Coronary artery (tissue), 2 donors: ENCODE measurements around the gene BPI.

ENCODE experiments used
- DNase-seq: peaks from one replicate; pipeline ENCODE4 v3.0.0-alpha.2; 2017; ENCODE audit warnings: low spot score
- H3K27ac ChIP-seq, 2 donors: fragments of 200-600 bp; sonication (generic); one replicate each; pipeline ENCODE4 v1.5.1; 2016 to 2019
- H3K4me3 ChIP-seq: fragments of 200-600 bp; sonication (generic); 2 replicates; pipeline ENCODE4 v1.5.1; 2016; ENCODE audit warnings: mild to moderate bottlenecking, moderate library complexity
- CTCF ChIP-seq: fragments of 200-600 bp; sonication (generic); IDR thresholded peaks from one replicate; pipeline ENCODE4 v1.5.1; 2019; ENCODE audit warnings: antibody characterized with exemption

The BPI gene

GRCh38 chr20:38346741-38347140, 42.8 kb downstream of the BPI start:
- no peak for DNase-seq
- peak overlapping the region in 1 of 2 donors; percentile 19 for H3K27ac ChIP-seq
- no peak for TF ChIP-seq CTCF
- no peak overlapping the region for H3K4me3 ChIP-seq

GRCh38 chr20:38349856-38350255, 45.9 kb downstream of the BPI start:
- TF ChIP-seq CTCF, result no peak
- no peak overlapping the region for H3K4me3 ChIP-seq
- no peak for DNase-seq
- H3K27ac ChIP-seq, result no peak overlapping the region

- H3K4me3 ChIP-seq, result no peak overlapping the region
- DNase-seq, result no peak
- peak overlapping the region in 1 of 2 donors; percentile 55 for H3K27ac ChIP-seq
- no peak for TF ChIP-seq CTCF
These were observed 47.2 kb downstream of the BPI start for GRCh38 chr20:38350879-38351775.

GRCh38 chr20:38353316-38353715, 49.4 kb downstream of the BPI start:
- no peak for DNase-seq
- H3K4me3 ChIP-seq, result no peak overlapping the region
- H3K27ac ChIP-seq, result no peak overlapping the region
- no peak for TF ChIP-seq CTCF

- Histone ChIP-seq H3K27ac (no peak overlapping the region), H3K4me3 (no peak overlapping the region)
- DNase-seq, result no peak
- TF ChIP-seq CTCF, result no peak
These were observed 50.3 kb downstream of the BPI start for GRCh38 chr20:38354227-38354626.

- TF ChIP-seq CTCF, result no peak
- Histone ChIP-seq H3K4me3 (no peak overlapping the region), H3K27ac (no peak overlapping the region)
- DNase-seq, result no peak
These were observed 51.4 kb downstream of the BPI start for GRCh38 chr20:38355161-38356012.
